A673 (cell line): ENCODE data around the gene LGMN. TPM values are rescaled to one million over a fixed set of nuclear protein-coding genes. Genes with fewer than 3 reads are reported as not detected.

Source experiments
- BruUV-seq: library from RNA; stranded (reverse); fragments of 400-500 nt; replicated peaks from 2 replicates; lab custom pipeline; 2021; lab: Mats Ljungman, UMichigan
- CTCF ChIA-PET: fragments of 300-600 bp; sonication (Branson Sonifier 250); formaldehyde crosslinking; loops from one replicate; lab custom pipeline; 2022; ENCODE audit warnings: antibody characterized with exemption; lab: Charles Lee
- POLR2A ChIA-PET: fragments of 300-600 bp; sonication (Branson Sonifier 250); formaldehyde crosslinking; loops from one replicate; lab custom pipeline; 2022; ENCODE audit warnings: antibody characterized with exemption; ENCODE audit not compliant: low non-redundant PET; lab: Charles Lee
- DNase-seq: peaks from one replicate; pipeline ENCODE4 v3.0.0-alpha.2; 2015; ENCODE audit warnings: low spot score
- H3K27ac ChIP-seq: fragments of 200-600 bp; sonication (generic); 2 replicates; pipeline ENCODE4 v1.5.1; 2016; ENCODE audit warnings: mixed run types, low read depth, mild to moderate bottlenecking, mixed read lengths, antibody characterized with exemption, low read length; ENCODE audit not compliant: poor library complexity, severe bottlenecking
- H3K27me3 ChIP-seq: fragments of 200-600 bp; sonication (generic); replicated peaks from 2 replicates; pipeline ENCODE4 v1.6.1; 2017; ENCODE audit warnings: mixed run types, low read depth, mild to moderate bottlenecking, mixed read lengths, antibody characterized with exemption, low read length; ENCODE audit not compliant: insufficient read depth, poor library complexity
- H3K36me3 ChIP-seq: fragments of 200-600 bp; sonication (generic); 2 replicates; pipeline ENCODE4 v1.6.1; 2016; ENCODE audit warnings: mixed run types, mild to moderate bottlenecking, mixed read lengths, antibody characterized with exemption, low read length; ENCODE audit not compliant: insufficient read depth, poor library complexity, severe bottlenecking
- H3K4me1 ChIP-seq: fragments of 200-600 bp; sonication (generic); 2 replicates; pipeline ENCODE4 v1.6.1; 2017; ENCODE audit warnings: mixed run types, mild to moderate bottlenecking, mixed read lengths, antibody characterized with exemption, low read length; ENCODE audit not compliant: insufficient read depth, poor library complexity, severe bottlenecking
- H3K4me3 ChIP-seq: fragments of 200-600 bp; sonication (generic); 2 replicates; pipeline ENCODE4 v1.5.1; 2016; ENCODE audit warnings: low read depth, mixed run types, mild to moderate bottlenecking, mixed read lengths, low read length; ENCODE audit not compliant: poor library complexity, severe bottlenecking
- H3K9me3 ChIP-seq: fragments of 200-600 bp; sonication (generic); 2 replicates; pipeline ENCODE4 v1.6.1; 2016; ENCODE audit warnings: mixed run types, low read depth, mild to moderate bottlenecking, mixed read lengths, antibody characterized with exemption, low read length; ENCODE audit not compliant: poor library complexity, severe bottlenecking
- CTCF ChIP-seq: fragments of 300-800, 200-600 bp; sonication (generic); conservative IDR thresholded peaks from 2 replicates; pipeline ENCODE4 v1.5.1; 2017; ENCODE audit warnings: low read depth, mild to moderate bottlenecking, antibody characterized with exemption, low read length, moderate library complexity, mixed read lengths
- EZH2 ChIP-seq: fragments of 200-600 bp; sonication (generic); IDR thresholded peaks from 2 replicates; pipeline ENCODE4 v1.6.1; 2017; ENCODE audit warnings: borderline replicate concordance, low read depth, mild to moderate bottlenecking, mixed read lengths, antibody characterized with exemption, low read length; ENCODE audit not compliant: poor library complexity, severe bottlenecking
- intact Hi-C: fragments of 100-400 bp; cut with micrococcal nuclease; formaldehyde crosslinking; loops from one replicate; pipeline ENCODE4 v1.10.0; 2022; ENCODE audit not compliant: unreplicated experiment
- total RNA-seq: library from RNA; stranded (reverse); gene quantifications from 2 replicates; pipeline ENCODE4 v1.2.3, GENCODE V29; 2021

Gene LGMN
- total RNA-seq, 1 experiment from 2014 or later, result 34.6 TPM

- DNase-seq, result no peak
- CTCF ChIA-PET, result no interaction called here
- no TSS peak for BruUV-seq
Measured at GRCh38 chr14:92787554-92787953, 39.1 kb upstream of the LGMN start.

GRCh38 chr14:92786427-92786756 is 38.0 kb upstream of the LGMN start:
- Histone ChIP-seq H3K9me3 (peaks cover 18% of the 10 kb centered on the region), H3K27me3 (no peaks in the 10 kb centered on the region), H3K4me1 (no peaks in the 10 kb centered on the region), H3K36me3 (no peaks in the 10 kb centered on the region), H3K27ac (no peak overlapping the region), H3K4me3 (no peak overlapping the region)
- TF ChIP-seq EZH2 (no peak), CTCF (no peak)
- DNase-seq, result no peak
- intact Hi-C loops, result no loop called here
- ChIA-PET POLR2A (no interaction called here), CTCF (interaction anchor here (0.6 kb wide), 1 partner anchor 17 kb away, joined by 4 read pairs; no protein-coding TSS in a partner anchor)
- no TSS peak for BruUV-seq

More at GRCh38 chr14:92787554-92787953, 39.1 kb upstream of the LGMN start:
- intact Hi-C loops, result no loop called here
- Histone ChIP-seq H3K4me1 (no peaks in the 10 kb centered on the region), H3K4me3 (no peak overlapping the region), H3K27ac (no peak overlapping the region), H3K36me3 (no peaks in the 10 kb centered on the region), H3K9me3 (peaks cover 18% of the 10 kb centered on the region), H3K27me3 (no peaks in the 10 kb centered on the region)
- POLR2A ChIA-PET, result no interaction called here
- TF ChIP-seq EZH2 (no peak), CTCF (no peak)

- H3K27me3 ChIP-seq, result no peaks in the 10 kb centered on the region
- no peaks in the 10 kb centered on the region for H3K36me3 ChIP-seq
- ChIA-PET CTCF (interaction anchor here (0.6 kb wide), 1 partner anchor 16 kb away, joined by 4 read pairs; no protein-coding TSS in a partner anchor), POLR2A (no interaction called here)
- peaks cover 18% of the 10 kb centered on the region for H3K9me3 ChIP-seq
- TF ChIP-seq EZH2, result no peak
- TF ChIP-seq CTCF, result no peak
- no peak for DNase-seq
- BruUV-seq, result no TSS peak
- H3K4me1 ChIP-seq, result no peaks in the 10 kb centered on the region
- no peak overlapping the region for H3K4me3 ChIP-seq
- no peak overlapping the region for H3K27ac ChIP-seq
- intact Hi-C loops, result loop anchor here (2.0 kb wide), 1 partner anchor 99 kb away; no protein-coding TSS in a partner anchor
Measured at GRCh38 chr14:92785667-92786426, 37.4 kb upstream of the LGMN start.
